Endothelial cell of umbilical vein (primary cell): ENCODE measurements around the gene CD93.

Experiments used
- CTCF ChIP-seq, 2 donors: IDR thresholded peaks; 1 replicate in 1 of 2; 2 replicates in 1 of 2; pipeline ENCODE4 v1.5.1; 2011; ENCODE audit warnings: low read length in 2 of 2, mild to moderate bottlenecking in 2 of 2, moderate library complexity in 2 of 2, control low read depth in 1 of 2, inconsistent platforms in 1 of 2, low read depth in 1 of 2; ENCODE audit not compliant: insufficient read depth in 1 of 2; ENCODE audit errors: extremely low read depth in 1 of 2
- EZH2 ChIP-seq: IDR thresholded peaks from 2 replicates; pipeline ENCODE4 v1.6.1; 2012; ENCODE audit warnings: borderline replicate concordance, low read depth, mild to moderate bottlenecking, moderate library complexity, low read length, inconsistent platforms; ENCODE audit not compliant: severe bottlenecking
- FOS ChIP-seq: IDR thresholded peaks from 2 replicates; pipeline ENCODE4 v1.6.1; 2011; ENCODE audit warnings: mild to moderate bottlenecking, low read length, moderate library complexity, borderline replicate concordance; ENCODE audit not compliant: insufficient read depth
- JUN ChIP-seq: IDR thresholded peaks from 2 replicates; pipeline ENCODE4 v1.6.1; 2011; ENCODE audit warnings: borderline replicate concordance, low read depth; ENCODE audit not compliant: insufficient read length, insufficient read depth
- POLR2A ChIP-seq: IDR thresholded peaks from 2 replicates; pipeline ENCODE4 v1.6.1; 2012; ENCODE audit warnings: low read depth, mild to moderate bottlenecking, control low read depth, low read length

GRCh38 chr20:23066772-23067171 is 19.4 kb downstream of the CD93 start:
- TF ChIP-seq POLR2A (no peak), JUN (no peak), EZH2 (no peak), FOS (no peak), CTCF (IDR thresholded peaks at IDR 0.05; ENCODE audit: extremely low read depth in 1 of 2, insufficient read depth in 1 of 2, low read depth in 1 of 2, low read length in 2 of 2) (no peak)
